GM12878 (cell line): ENCODE measurements around the gene SMAD2.

Experiments
- EZH2 ChIP-seq: IDR thresholded peaks from 2 replicates; pipeline ENCODE4 v1.6.1; 2012; ENCODE audit warnings: low read depth, mild to moderate bottlenecking, control low read depth, inconsistent platforms, low read length, borderline replicate concordance; ENCODE audit not compliant: control insufficient read depth
- SREBF2 ChIP-seq: IDR thresholded peaks from 2 replicates; pipeline ENCODE4 v1.6.1; 2012; ENCODE audit warnings: mild to moderate bottlenecking, low read length
- TAF1 ChIP-seq: IDR thresholded peaks from 2 replicates; pipeline ENCODE4 v1.6.1; 2011; ENCODE audit warnings: mild to moderate bottlenecking, low read depth, low read length, borderline replicate concordance

DNA sequence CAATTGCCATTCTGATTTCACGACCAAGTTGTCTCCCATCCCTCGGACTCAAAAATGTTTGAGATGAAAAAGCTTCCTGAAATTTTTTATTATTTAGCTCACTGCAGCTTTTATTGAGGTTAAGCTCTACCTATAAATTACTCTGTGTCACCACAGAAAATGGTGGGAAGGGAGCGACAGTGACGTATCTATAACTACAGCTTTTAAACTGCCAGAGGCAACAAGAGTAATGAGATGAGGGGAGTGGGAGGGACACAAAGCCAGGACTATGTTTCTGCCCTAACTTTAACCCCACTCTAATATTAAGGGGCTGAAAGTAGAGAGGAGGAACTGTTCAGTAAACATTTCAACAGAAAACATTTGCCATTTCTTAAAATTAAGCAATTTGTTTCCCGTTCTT, 37.4 kb downstream of the SMAD2 start:
- TF ChIP-seq SREBF2 (no peak), TAF1 (no peak), EZH2 (no peak)
